CD4-positive, CD25-positive, alpha-beta regulatory T cell (primary cell): ENCODE data around the gene NPEPL1. TPM values are rescaled to one million over a fixed set of nuclear protein-coding genes. Genes with fewer than 3 reads are reported as not detected.
A peak's percentile ranks its signal among the peaks of the same experiment; 100 is the strongest.
"Not testable (repeated sequence)": the region's sequence is repeated elsewhere in the genome, so short reads cannot be mapped to it uniquely, and the experiment has no call there.

Source experiments
- ATAC-seq, 2 donors: fragments of 150-1000 bp; cut with Tn5 transposase; one replicate each; pipeline ENCODE4 v1.10.0; 2021; ENCODE audit warnings: low read depth in 2 of 2, moderate number of reproducible peaks in 2 of 2, moderate library complexity in 1 of 2
- DNase-seq, 3 donors: peaks; one replicate each; pipeline versions ENCODE4 v3.0.0 to v3.0.0-alpha.2; 2012 to 2022; ENCODE audit warnings: mixed read lengths in 1 of 3
- H3K27ac ChIP-seq: one replicate; pipeline ENCODE4 v1.7.0; 2013; ENCODE audit warnings: mild to moderate bottlenecking, low read length; ENCODE audit not compliant: insufficient read depth, poor library complexity, severe bottlenecking
- H3K27me3 ChIP-seq: one replicate; pipeline ENCODE4 v1.7.0; 2013; ENCODE audit warnings: low read length; ENCODE audit not compliant: control insufficient read depth, insufficient read depth
- H3K36me3 ChIP-seq: one replicate; pipeline ENCODE4 v1.7.0; 2013; ENCODE audit warnings: mild to moderate bottlenecking, low read length, moderate library complexity; ENCODE audit not compliant: control insufficient read depth, insufficient read depth
- H3K4me1 ChIP-seq: 2 replicates; pipeline ENCODE4 v1.7.0; 2013; ENCODE audit warnings: mild to moderate bottlenecking, low read length; ENCODE audit not compliant: insufficient read depth, control insufficient read depth, poor library complexity, severe bottlenecking
- H3K4me3 ChIP-seq: one replicate; pipeline ENCODE4 v1.7.0; 2013; ENCODE audit warnings: low read depth, mild to moderate bottlenecking, low read length, moderate library complexity
- H3K9me3 ChIP-seq, 2 experiments: 1 replicate in 1 of 2; 2 replicates in 1 of 2; pipeline ENCODE4 v1.7.0; 2013; ENCODE audit warnings: low read length in 2 of 2, mild to moderate bottlenecking in 1 of 2, moderate library complexity in 1 of 2; ENCODE audit not compliant: control insufficient read depth in 2 of 2
- H3K27ac Mint-ChIP-seq, 3 donors: one replicate each; pipeline ENCODE4 v1.8.0; 2020 to 2022; ENCODE audit warnings: mild to moderate bottlenecking in 3 of 3, mixed read lengths in 3 of 3, moderate library complexity in 2 of 3
- H3K27me3 Mint-ChIP-seq: one replicate; pipeline ENCODE4 v1.8.0; 2022; ENCODE audit warnings: mild to moderate bottlenecking, mixed read lengths
- H3K36me3 Mint-ChIP-seq: one replicate; pipeline ENCODE4 v1.8.0; 2020; ENCODE audit warnings: mixed read lengths
- H3K4me1 Mint-ChIP-seq, 4 donors: one replicate each; pipeline ENCODE4 v1.8.0; 2020 to 2022; ENCODE audit warnings: mixed read lengths in 4 of 4, mild to moderate bottlenecking in 1 of 4
- H3K4me3 Mint-ChIP-seq, 4 donors: one replicate each; pipeline ENCODE4 v1.8.0; 2020 to 2022; ENCODE audit warnings: mild to moderate bottlenecking in 4 of 4, mixed read lengths in 4 of 4, moderate library complexity in 3 of 4
- H3K9me3 Mint-ChIP-seq, 7 donors: one replicate each; pipeline ENCODE4 v1.8.0; 2020 to 2022; ENCODE audit warnings: mixed read lengths in 7 of 7, mild to moderate bottlenecking in 3 of 7, moderate library complexity in 2 of 7
- polyA plus RNA-seq, 4 donors: library from polyadenylated mRNA; unstranded; fragments of 300-500 nt; fragmentation: Illumina TruSeq; gene quantifications; one replicate each; pipeline ENCODE4 v1.2.3, GENCODE V29; 2021
- total RNA-seq: library from RNA; stranded (reverse); gene quantifications from one replicate; pipeline ENCODE4 v1.2.3, GENCODE V29; 2022

Gene NPEPL1, protein sequence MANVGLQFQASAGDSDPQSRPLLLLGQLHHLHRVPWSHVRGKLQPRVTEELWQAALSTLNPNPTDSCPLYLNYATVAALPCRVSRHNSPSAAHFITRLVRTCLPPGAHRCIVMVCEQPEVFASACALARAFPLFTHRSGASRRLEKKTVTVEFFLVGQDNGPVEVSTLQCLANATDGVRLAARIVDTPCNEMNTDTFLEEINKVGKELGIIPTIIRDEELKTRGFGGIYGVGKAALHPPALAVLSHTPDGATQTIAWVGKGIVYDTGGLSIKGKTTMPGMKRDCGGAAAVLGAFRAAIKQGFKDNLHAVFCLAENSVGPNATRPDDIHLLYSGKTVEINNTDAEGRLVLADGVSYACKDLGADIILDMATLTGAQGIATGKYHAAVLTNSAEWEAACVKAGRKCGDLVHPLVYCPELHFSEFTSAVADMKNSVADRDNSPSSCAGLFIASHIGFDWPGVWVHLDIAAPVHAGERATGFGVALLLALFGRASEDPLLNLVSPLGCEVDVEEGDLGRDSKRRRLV
- total RNA-seq = 62.2 TPM
- 10 to 100 TPM in 1 of 4 donors, 1 to 10 TPM in 3; 7.7 to 10.7 (median 8.0) TPM for polyA plus RNA-seq

DNA sequence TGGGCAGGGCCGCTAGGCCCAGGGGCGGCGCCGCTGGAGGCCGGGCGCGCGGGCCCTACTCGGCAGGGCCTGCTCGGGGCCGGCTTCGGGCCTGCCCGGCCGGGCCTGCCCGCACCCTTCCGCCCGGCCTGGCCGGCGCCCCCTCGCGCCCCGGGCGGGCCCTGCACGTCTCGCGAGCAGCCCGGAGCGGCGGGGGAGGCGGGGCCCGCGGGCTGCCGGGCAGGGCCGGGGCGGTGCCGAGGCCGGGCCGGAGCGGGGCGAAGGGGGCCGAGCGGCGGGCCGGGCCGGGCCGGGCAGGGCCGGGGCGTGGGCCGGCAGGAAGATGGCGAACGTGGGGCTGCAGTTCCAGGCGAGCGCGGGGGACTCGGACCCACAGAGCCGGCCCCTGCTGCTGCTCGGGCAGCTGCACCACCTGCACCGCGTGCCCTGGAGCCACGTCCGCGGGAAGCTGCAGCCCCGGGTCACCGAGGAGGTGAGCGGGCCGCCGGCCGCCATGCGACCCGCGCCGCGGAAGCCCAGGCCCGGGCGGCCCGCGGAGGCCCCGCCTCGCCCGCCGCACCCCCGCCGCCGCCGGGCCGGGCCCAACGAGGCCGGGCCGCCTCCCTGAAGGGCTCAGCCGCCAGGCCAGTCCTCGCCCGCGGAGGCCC lies at the start of gene NPEPL1:
Gene NPEPL1 (plus strand): TSS at position 222 of the 647 bp plus-strand sequence. CDS start 101 bp downstream, at position 323.
- peak within 1 kb of the TSS; percentile 61 for H3K27ac ChIP-seq
- Mint-ChIP-seq H3K4me3 (peak within 1 kb of the TSS; percentile 66 to 85 (median 78)), H3K36me3 (peaks cover 13% of the 10 kb centered on the region), H3K27ac (peak within 1 kb of the TSS; percentile 83 to 86 (median 83)), H3K27me3 (no peaks in the 10 kb centered on the region), H3K9me3 (no peaks in the 10 kb centered on the region), H3K4me1 (peaks cover 2 to 20% (median 5%) of the 10 kb centered on the region in 4 donors)
- H3K4me3 ChIP-seq = no peak within 1 kb of the TSS
- no peaks in the 10 kb centered on the region for H3K9me3 ChIP-seq
- peaks cover 7% of the 10 kb centered on the region for H3K36me3 ChIP-seq
- DNase-seq = peak; percentile 51 to 74 (median 63)
- H3K4me1 ChIP-seq = peaks cover 8% of the 10 kb centered on the region
- ATAC-seq = peak; percentile 91 to 95
- H3K27me3 ChIP-seq = no peaks in the 10 kb centered on the region

DNA sequence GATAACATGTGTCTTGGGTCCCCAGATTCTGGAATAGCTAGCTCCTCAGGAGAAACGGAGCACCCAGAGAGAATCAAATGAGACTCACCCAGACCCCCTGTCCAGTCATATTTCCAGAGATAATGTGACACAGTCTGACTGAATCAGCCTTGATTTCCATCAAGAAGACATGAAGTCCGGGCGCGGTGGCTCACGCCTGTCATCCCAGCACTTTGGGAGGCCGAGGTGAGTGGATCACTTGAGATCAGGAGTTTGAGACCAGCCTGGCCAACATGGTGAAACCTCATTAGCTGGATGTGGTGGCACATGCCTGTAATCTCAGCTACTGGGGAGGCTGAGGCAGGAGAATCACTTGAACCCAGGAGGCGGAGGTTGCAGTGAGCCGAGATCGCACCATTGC lies 49.7 kb upstream of the NPEPL1 start:
- not testable (repeated sequence) for H3K4me1 Mint-ChIP-seq, H3K27me3 Mint-ChIP-seq, H3K9me3 Mint-ChIP-seq, H3K36me3 ChIP-seq, H3K4me1 ChIP-seq, H3K4me3 ChIP-seq, H3K27ac ChIP-seq, H3K4me3 Mint-ChIP-seq, H3K27me3 ChIP-seq, H3K27ac Mint-ChIP-seq, ATAC-seq, H3K9me3 ChIP-seq, H3K36me3 Mint-ChIP-seq, DNase-seq

DNA sequence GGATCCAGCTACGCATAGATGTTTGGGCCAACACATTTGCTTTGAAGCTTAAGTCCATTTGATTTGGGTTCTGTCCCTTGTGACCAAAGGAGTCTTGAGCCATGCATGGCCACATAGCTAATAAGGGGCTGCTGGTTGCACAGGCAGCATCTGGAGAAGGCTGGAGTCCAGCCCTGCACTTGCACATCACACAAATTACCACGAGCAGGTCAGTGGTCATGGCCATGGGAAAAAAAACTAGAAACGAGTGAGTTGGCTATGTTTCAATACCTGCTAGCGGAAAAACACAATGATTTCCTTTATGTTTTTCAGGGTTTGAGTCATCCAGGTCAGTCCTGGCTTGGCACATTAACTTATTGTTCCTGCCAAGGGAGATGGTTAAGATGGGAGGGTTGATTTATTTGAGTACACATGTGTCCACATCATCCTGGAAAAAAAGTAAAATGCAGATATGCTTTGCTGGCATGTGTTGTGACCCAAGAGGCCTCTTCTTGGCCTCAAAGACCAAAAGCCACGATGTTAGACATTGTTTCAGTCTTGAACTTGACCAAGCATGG lies 47.1 kb upstream of the NPEPL1 start:
- H3K4me1 ChIP-seq = peaks cover 6% of the 10 kb centered on the region
- peak overlapping the region in 2 of 4 donors; percentile 66 to 87 for H3K4me3 Mint-ChIP-seq
- H3K27ac ChIP-seq = no peak overlapping the region
- no peak for ATAC-seq
- no peak overlapping the region for H3K4me3 ChIP-seq
- H3K27ac Mint-ChIP-seq = no peak overlapping the region
- no peaks in the 10 kb centered on the region for H3K36me3 Mint-ChIP-seq
- H3K9me3 ChIP-seq = no peaks in the 10 kb centered on the region
- no peaks in the 10 kb centered on the region for H3K36me3 ChIP-seq
- H3K27me3 ChIP-seq = peaks cover under 1% of the 10 kb centered on the region
- H3K4me1 Mint-ChIP-seq = peaks cover 0 to 5% (median 2%) of the 10 kb centered on the region in 4 donors
- H3K9me3 Mint-ChIP-seq = no peaks in the 10 kb centered on the region
- no peak for DNase-seq
- peaks cover under 1% of the 10 kb centered on the region for H3K27me3 Mint-ChIP-seq

DNA sequence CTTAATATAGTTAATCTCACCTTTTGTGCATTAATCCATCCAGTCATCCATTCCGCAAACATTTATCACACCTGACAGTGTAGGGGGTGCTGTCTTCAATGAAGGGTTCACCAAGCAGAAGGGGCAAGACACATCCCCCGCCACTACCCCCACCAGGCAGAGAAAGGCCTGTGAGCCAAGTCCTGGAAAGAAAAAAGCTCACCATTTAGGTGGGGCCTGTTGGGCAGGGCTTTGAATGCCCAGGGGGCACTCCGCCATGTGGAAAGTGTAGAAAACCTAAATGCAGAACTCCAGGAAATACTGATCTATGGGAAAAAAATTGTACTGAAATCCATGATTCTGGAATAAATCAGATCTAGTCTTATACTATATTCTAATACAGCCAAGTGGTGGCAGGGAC lies 46.3 kb upstream of the NPEPL1 start:
- no peak for ATAC-seq
- Mint-ChIP-seq H3K27me3 (no peaks in the 10 kb centered on the region), H3K27ac (no peak overlapping the region), H3K4me1 (peaks cover 0 to 5% (median 1%) of the 10 kb centered on the region in 4 donors), H3K36me3 (no peaks in the 10 kb centered on the region), H3K4me3 (peak overlapping the region in 2 of 4 donors; percentile 64 to 66), H3K9me3 (peaks cover 0 to 2% (median 0%) of the 10 kb centered on the region in 7 donors)
- DNase-seq = no peak
- H3K27ac ChIP-seq = no peak overlapping the region
- H3K4me3 ChIP-seq = no peak overlapping the region
- H3K4me1 ChIP-seq = peaks cover 6% of the 10 kb centered on the region
- no peaks in the 10 kb centered on the region for H3K36me3 ChIP-seq
- no peaks in the 10 kb centered on the region for H3K9me3 ChIP-seq
- no peaks in the 10 kb centered on the region for H3K27me3 ChIP-seq

DNA sequence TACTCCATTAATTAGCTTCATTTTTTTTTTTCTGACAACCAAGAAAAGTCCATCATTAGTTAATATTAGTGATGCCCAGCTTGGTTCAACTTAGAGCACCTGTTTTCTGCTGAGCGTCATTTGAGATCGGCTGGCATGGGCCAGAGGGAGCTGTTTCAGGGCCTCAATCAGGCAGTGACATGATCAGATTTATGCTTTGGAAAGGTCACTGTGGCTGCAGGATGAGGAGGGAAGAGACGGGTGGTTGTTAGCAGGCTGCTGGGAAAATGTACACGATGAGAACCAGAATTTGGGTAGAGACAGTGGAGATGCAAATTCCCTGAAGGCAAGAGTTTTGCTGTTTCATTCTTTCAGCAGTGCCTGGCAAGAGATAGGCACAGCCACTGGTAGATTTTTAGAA lies 45.9 kb upstream of the NPEPL1 start:
- Mint-ChIP-seq H3K4me3 (peak overlapping the region in 2 of 4 donors; percentile 55 to 66), H3K4me1 (peaks cover 0 to 7% (median 2%) of the 10 kb centered on the region in 4 donors), H3K27me3 (no peaks in the 10 kb centered on the region), H3K9me3 (peaks cover 0 to 2% (median 0%) of the 10 kb centered on the region in 7 donors), H3K36me3 (no peaks in the 10 kb centered on the region), H3K27ac (peak overlapping the region in 1 of 3 donors; percentile 70)
- no peak for ATAC-seq
- Histone ChIP-seq H3K4me3 (no peak overlapping the region), H3K4me1 (peaks cover 10% of the 10 kb centered on the region), H3K36me3 (no peaks in the 10 kb centered on the region), H3K9me3 (no peaks in the 10 kb centered on the region), H3K27me3 (no peaks in the 10 kb centered on the region), H3K27ac (no peak overlapping the region)
- no peak for DNase-seq

DNA sequence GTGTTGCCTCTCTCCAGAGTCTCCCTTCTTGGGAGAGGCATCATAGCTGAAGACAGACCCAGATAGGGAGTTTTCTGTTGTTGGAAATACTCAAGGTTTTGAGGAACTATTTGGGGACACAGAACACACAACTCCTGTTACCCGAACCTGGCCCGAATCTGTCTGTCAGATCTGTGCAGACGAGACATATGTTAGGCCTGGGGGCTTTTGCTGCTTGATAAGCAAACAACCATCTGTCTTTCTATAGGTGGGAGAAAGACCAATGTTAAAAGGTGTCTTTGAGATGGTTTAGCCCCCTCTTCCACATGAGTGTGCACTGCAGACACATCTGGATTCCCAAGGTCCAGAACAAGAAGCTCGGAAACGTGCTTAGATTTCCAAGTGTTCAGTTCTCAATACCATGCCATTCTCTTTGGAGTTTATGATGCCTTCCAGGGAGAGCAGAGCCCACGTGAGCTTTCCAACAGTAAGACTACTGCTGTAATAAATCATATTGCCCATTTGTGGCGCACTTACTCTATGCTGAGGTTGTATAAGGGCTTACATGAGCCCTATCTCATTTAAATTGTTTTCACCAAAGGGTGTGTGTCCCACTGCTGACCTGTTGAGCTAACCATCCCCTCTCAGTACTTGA lies 45.3 kb upstream of the NPEPL1 start:
- Mint-ChIP-seq H3K9me3 (peaks cover 0 to 2% (median 0%) of the 10 kb centered on the region in 7 donors), H3K27ac (no peak overlapping the region), H3K27me3 (peaks cover under 1% of the 10 kb centered on the region), H3K4me3 (peak overlapping the region in 2 of 4 donors; percentile 38 to 84), H3K36me3 (no peaks in the 10 kb centered on the region), H3K4me1 (peaks cover 0 to 13% (median 2%) of the 10 kb centered on the region in 4 donors)
- ATAC-seq (no peak), DNase-seq (peak in 1 of 3 donors; percentile 55)
- Histone ChIP-seq H3K36me3 (no peaks in the 10 kb centered on the region), H3K9me3 (no peaks in the 10 kb centered on the region), H3K4me1 (peaks cover 12% of the 10 kb centered on the region), H3K27ac (no peak overlapping the region), H3K4me3 (no peak overlapping the region), H3K27me3 (no peaks in the 10 kb centered on the region)

DNA sequence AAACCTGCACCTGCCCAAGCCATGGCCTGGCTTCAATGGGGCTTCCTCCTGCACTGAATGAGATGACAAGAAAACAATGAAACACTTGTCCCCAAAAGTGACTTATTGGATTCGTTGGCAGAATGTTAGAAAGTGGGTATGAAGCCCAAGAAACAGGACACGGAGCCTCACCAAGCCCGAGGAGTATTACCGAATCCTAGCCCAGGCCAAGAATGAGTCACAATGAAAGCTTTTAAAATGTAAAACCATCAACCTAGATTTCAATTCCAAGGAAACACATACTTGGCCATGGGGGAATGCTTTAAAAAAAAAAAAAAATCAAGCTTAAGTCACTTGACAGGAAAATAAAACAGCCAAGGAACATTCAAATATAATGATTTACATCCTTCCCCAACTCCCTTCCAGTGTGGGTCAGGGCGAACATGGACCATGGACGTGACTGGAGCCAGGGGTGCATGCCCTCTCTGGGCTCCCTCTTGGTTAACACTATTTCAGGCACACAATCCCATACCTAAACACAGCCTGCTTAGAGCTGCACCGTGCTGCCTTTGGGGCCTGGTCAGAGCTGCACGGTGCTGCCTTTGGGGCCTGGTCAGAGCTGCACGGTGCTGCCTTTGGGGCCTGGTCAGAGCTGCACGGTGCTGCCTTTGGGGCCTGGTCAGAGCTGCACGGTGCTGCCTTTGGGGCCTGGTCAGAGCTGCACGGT lies 44.7 kb upstream of the NPEPL1 start:
- H3K27ac Mint-ChIP-seq = no peak overlapping the region
- no peak for ATAC-seq
- DNase-seq = no peak
- H3K36me3 Mint-ChIP-seq = no peaks in the 10 kb centered on the region
- H3K27me3 ChIP-seq = no peaks in the 10 kb centered on the region
- H3K27me3 Mint-ChIP-seq = peaks cover 7% of the 10 kb centered on the region
- H3K4me3 ChIP-seq = no peak overlapping the region
- H3K4me1 Mint-ChIP-seq = peaks cover 3 to 17% (median 4%) of the 10 kb centered on the region in 4 donors
- no peak overlapping the region for H3K27ac ChIP-seq
- peak overlapping the region in 2 of 4 donors; percentile 38 to 84 for H3K4me3 Mint-ChIP-seq
- H3K9me3 ChIP-seq = no peaks in the 10 kb centered on the region
- peaks cover 0 to 2% (median 0%) of the 10 kb centered on the region in 7 donors for H3K9me3 Mint-ChIP-seq
- H3K4me1 ChIP-seq = peaks cover 16% of the 10 kb centered on the region
- no peaks in the 10 kb centered on the region for H3K36me3 ChIP-seq
